ENCODE data around the gene EFCAB12.

GRCh38 chr3:129446926-129447325 is 18.5 kb upstream of the EFCAB12 start:
- TF ChIP-seq EZH2 (IDR thresholded peaks at IDR 0.05; ENCODE audit: borderline replicate concordance) (no peak), CTCF (IDR thresholded peaks at IDR 0.05; ENCODE audit: poor library complexity) (no peak)
